ENCODE data around the gene CNTNAP2.

The CNTNAP2 gene

DNA sequence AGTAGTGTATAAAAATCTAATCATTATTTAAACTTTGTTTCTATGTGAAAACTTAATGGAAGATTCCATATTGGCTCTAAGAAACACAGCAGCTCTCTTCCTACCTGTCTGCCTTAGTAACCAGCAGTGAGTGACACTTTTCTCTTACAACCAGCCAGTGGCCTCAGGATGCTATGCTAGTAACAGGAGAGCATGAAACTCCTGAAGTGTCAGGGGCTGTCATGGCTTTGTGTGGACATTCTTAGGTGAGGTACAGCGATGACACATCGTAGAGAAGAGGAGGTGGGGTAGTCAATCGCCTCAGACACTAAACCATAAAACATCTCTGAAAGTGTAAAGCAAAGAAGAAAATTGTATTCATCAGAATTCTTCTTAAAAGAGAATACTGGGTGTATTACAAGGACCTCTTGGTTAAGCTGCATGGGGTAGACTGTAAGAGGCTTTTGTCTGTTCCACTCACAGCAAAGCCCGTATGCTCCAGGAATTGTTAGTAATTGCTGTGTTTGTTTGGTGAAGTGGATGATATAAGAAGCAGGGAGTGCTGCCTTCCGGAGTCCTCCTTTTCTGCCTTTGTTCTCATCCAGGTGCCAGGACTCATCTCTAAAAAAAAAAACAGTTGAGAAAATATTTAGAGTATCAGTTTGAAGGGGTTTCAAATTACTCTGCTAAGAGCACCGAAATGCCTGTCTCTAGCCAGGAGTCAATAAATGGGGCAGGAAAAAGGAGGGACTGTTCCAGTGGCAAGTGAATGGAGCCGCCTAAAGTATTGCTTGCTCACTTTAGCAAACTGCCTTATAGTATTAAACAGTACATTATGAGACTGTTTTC lies 518.8 kb downstream of the CNTNAP2 start:
- peak; percentile 40 for DNase-seq

DNA sequence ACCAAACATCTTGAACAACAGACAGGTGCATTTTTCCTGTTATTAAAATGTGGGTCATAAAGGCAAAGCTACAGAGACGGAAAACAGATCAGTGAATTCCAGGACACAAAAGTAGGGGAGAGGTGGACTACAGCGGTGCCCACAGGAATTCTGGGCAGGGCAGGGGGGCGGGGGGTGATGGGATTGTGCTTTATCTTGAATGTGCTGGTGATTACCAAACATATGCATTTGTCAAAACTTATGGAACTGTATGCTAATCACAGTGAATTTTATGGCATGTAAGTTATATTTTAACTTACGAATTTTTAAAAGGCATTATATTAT lies 519.4 kb downstream of the CNTNAP2 start:
- no peak for DNase-seq

DNA sequence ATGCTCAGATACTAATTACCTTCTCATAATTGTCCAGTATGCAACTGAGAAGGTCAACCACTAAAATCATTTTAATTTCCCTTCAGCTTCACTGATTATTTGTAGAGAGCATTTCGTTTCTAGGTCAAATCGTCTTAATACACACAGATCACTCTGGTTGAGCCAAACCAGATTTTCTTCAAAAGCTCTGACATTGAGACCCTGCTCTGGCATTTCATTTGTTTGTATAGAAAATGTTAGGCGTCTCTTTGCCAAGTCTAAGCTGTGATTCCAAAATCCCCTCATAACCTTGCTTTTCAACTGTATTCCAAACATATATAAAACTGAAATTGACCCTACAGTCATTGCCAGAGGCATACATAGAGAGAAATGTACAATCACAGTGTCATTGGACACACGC lies 520.0 kb downstream of the CNTNAP2 start:
- DNase-seq: no peak

DNA sequence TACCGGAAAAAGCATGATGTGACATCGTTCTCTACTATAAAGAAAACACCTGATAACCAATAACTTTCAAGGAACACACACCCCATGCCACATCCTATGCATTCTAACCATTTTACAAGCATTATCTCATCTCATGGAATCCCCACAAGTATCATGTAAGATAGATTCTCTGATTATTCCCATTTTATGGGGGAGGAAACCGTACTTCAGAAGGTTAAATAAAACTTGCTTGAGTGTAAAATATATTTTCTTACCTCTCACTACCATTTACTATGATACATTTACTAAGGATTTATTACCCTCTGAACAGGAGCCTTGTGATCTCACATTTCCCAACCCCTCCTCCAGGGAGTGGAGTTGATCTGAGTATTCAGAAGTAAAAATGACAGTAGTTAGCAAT lies 522.7 kb downstream of the CNTNAP2 start:
- DNase-seq: no peak

DNA sequence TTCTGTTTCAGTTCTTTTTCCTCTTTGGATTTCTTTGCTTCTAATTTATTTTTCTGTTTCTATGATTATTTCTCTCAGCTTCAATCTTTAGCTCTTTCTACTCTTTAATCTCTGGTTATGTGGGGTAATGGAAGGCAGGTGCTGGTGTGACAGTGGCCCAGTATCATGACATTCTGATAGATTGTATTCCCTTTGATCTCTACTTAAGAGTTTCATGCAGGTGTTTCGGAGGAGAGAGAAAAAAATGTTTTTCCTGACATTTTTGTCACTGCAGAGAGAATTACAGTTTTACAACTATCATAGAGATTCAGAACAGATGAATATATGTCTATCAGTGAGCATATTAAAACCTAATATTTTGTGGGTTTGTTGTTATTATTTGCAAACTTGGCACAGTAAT lies 524.9 kb downstream of the CNTNAP2 start:
- no peak for DNase-seq

DNA sequence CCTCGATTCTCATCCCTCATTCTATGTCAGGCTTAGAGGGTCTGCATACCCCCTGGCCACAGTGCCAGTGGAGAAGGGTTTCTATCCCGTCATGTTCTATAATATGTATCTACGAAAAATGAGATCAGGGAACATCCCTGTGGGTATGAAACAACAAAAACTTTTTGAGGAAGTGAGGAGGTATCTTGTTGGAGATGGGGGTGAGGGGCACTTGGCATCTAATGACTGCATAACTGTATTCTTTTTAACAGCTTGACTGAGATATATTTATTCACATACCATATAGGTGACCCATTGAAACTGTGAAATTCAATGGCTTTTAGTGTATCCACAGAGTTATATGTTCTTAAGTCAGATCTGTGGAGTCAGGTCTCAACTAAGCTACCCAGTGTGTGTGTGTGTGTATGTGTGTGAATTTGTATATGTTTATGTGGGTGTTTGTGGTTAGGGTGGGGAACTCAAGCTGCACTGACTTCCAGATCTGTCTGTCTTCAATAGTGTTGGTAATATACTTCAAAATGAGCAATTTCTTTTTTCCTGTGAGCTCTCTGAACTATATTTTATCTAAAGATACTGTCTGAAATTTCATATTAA lies 528.9 kb downstream of the CNTNAP2 start:
- DNase-seq: no peak

DNA sequence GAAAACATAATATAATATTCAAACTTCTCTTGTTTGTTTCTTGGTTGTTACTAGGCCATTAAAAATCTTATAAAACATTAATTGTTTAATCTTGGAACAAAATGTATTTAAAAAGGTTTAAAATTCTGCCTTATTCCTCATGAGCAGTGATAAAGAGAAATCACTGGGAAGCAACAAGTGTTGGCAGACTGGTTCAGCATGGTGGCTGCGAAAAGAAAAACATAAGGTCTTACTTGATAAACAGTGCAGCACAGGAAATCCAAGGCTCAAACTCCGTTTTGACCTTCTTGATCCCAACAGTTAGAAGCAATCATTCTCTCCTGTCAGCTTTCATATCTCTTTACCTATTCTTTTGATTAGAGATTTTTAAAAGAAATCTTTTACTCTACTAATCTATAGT lies 530.8 kb downstream of the CNTNAP2 start:
- DNase-seq: no peak

DNA sequence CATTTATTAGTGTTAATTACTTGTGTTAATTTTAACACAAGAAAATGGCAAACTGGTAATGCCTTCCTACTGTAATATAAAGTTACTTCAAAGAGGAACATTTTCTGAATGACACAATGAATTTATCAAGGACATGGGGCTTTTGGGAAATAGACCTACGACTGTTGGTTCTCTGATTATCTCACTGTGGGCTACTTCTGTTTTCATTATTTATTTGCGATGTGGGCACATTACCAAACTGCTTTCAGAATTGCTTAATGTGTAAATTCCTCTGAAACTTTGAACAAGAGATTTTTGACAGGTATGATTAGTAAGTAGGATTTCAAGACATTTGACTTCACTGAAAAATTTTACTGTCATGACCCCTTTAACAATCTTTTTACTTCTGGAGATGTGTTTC lies 535.6 kb downstream of the CNTNAP2 start:
- no peak for DNase-seq

DNA sequence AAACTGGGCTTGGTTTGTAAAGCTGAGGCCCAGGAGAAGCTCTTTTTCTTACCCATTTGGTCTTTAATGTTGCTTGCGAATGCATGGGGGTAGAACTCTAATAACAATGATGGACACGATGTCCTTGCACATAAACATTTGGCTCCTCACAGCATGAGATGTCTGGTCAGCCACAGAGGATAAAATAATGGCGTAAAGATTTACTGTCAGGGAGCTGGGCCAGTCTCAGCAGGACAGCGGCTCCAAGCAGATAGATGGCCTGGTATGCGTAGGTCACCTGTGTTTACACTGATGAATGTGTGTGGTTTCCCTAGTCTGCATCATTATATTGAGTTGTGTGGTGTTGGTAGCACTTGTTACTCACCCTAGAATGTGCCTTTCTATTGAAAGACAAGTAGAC lies 537.4 kb downstream of the CNTNAP2 start:
- no peak for DNase-seq

DNA sequence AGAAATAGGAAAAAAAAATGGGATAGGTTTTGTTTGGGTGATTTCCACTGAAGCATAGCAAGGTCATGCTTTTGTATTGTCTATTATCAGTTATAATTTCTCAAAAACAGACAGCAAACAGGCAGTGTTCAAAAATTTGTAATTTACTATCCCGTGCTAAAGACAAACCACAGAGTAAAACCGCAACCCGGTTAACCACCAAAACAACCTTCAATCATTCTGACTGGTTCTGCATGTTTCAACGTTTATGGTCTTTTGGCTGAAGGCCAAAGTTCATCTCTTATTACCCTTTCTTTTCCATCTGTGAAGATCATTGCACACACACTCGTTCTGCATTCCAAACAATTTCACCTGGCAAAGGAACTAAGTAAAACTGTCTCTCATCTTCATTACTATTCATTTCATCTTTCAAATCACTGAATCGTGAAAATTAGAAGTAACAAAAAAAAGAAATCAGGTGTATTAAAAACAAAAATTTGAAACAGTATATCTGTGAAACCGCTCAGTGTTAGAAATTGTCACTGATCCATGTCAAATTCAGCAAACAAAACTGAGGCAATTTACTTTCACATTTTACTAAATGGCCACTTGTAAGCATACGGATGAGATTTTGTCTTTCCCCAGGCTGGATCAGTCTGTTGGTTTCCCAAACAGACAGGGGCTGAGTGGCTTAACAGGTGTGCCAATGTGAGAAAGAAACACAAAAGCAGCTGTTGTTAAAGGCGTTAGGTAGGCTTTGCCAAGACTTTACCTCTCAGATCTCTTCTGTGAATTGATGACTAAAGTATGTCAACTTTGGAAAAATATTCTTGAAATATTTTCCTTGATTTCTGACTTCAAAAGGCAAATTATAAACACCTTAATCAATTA lies 539.6 kb downstream of the CNTNAP2 start:
- peak; percentile 96 for DNase-seq

DNA sequence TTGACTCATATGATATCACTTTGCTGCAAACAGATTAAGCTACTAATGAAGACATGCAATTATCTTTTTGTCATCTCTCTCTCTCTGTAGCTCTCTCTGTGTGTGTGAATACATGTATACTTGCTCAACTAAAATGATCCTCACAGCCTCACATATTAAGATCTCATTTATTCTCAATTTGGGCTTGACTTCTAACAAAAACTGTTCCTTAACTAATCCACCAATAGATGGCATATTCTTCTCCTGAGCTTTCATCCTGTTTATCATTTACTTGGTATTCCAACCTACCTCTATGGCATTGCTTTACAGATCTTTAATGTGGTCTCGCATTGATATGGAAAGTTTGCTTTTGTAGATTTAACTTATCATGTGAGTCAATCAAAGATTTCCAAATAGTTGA lies 540.4 kb downstream of the CNTNAP2 start:
- DNase-seq: no peak

DNA sequence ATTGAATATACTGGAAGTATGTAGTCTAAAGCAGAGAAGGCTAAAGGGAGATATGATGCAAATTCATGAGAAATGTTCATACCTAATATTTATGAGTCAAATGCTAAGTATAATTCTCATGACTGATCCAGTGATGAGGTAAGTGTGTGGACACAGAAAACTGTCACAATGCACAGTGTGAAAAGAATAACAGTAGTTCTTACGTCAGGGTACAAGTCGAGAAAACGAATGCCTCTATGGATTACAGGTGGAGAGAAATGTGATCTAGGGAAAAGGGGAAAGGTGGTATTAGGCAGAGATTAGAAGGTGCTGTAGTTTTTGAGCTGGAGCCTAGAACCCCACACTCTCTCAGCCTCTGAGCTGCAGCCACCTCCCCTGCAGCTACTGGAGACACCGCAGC lies 542.0 kb downstream of the CNTNAP2 start:
- no peak for DNase-seq

DNA sequence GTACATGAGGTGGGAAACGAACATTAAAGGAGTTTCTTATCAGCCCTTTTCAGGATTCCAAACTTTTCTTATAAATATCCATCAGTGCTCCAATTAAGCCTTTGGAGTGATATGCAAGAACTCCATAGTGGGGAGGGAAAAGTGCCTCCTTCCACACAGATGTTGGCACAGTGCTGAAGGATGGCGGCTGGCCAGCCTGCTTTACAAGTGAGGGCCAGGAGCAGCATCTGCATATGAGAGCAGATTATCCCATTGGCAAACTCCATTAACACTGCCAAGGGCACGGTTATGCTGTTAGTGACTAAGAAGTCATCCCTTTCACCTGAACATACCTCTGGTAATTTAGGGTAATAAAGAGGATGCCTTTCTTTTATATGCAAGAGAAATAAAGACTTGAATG lies 543.1 kb downstream of the CNTNAP2 start:
- DNase-seq: no peak

DNA sequence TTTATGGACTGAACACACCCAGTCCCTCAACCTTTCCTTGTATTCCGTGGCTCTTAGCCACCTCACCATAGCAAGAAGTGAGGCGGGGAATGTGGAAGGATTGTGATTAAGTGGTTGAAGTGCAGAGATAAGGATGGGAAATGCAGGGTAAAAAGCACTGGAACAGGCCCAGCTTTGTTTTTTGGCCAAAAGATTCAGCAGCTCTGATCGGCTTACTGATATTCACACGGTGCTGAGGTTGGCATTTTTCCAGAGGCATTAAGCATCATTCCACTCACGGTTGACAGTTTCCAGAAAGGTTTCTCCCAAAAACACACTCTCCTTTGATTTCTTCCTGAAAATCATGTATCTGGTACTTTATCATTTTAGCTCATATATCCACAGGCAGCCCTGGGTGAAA lies 544.2 kb downstream of the CNTNAP2 start:
- no peak for DNase-seq

DNA sequence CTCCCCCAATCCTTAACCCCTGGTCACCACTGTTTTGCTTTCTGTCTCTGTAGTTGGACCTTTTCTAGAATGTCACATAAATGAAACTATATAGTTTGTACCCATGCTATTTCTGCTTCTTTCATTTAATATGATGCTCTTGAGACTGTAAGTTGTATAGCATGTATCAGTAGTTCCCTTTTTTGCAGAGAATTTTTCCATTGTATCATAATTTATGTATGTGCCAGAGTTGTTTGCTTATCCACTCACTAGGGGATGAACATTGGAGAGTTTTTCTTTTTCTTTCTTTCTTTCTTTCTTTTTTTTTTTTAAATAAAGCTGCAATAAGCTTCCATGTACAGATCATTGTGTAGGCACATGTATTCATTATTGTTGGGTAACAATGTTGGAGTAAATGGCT lies 544.8 kb downstream of the CNTNAP2 start:
- DNase-seq: no peak

DNA sequence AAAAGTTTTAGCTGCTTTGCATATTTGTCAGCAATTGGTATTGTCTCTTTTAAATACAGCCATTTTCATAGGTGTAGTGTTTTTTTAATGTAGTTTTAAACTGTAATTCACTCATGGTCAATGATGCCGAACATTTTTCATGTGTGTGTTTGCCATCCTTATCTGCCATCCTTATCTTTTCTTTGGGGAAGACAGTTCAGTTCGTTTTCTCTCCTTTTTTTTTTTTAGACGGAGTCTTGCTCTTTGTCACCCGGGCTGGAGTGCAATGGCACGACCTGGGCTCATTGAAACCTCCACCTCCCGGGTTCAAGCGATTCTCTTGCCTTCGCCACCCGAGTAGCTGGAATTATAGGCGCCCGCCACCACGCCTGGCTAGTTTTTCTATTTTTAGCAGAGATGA lies 545.3 kb downstream of the CNTNAP2 start:
- peak; percentile 16 for DNase-seq

DNA sequence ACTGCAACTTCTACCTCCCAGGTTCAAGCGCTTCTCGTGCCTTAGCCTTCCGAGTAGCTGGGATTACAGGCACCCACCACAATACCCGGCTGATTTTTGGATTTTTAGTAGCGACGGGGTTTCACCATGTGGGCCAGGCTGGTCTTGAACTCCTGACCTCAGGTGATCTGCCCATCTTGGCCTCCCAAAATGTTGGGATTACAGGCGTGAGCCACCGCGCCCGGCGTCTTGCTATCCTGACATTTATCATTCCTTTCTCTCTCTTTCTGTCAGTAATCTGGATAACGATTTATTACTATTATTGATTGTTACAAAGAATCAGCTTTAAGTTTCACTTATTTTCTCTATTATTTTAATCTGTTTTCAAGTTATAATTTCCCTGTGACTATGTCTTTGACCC lies 548.4 kb downstream of the CNTNAP2 start:
- no peak for DNase-seq

DNA sequence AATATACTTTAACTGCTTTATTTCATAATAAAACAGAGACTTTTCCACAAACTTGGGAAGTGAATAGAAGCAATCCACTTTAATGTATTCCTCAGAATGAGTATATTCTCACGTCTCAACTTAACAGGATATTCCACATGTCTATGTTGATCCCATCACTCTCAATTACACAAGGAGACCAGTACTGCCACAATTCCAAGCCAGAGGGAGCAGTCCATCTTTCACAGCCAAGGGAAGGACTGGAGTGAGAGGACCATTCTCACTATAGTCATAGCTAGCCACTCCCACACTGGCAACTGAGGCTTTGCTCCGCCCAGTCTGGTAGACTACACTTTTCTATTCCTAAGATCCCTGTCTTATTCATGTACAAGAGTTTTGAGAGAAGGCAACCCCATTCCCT lies 553.9 kb downstream of the CNTNAP2 start:
- DNase-seq: no peak

DNA sequence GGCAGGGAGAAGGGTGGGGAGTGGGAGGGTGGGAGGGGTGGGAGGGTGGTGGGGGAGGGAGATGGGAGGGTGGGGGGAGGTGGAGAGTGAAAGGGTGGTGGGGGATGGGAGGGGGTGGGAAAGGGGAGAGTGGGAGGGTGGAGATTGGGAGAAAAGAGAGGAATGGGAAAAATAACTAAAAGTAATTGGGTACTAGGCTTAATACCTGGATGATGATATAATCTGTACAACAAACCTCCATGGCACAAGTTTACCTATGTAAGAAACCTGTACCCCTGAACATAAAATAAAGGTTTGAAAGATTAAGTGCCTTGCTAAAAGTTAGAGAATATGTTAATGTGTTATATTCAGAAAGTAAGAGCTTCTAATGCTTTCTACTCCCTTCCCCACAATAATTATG lies 564.9 kb downstream of the CNTNAP2 start:
- DNase-seq: no peak

DNA sequence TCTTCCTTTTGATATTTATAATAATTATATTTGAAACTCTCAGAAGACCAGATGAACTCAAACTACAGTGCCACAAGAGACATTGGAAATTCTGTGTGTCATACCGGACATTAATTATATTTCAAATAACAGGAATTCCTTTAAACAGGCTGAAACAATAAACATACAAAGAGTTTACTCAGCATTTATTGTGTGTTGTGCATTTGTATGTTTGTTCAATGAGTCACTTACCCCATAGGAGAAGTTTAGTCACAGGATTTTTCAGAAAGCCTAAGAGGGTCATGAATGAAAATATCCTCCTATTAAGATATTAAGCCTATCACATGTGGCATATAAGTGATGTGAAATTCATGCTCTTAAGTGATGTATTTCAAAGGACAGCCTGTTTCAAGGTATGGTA lies 566.8 kb downstream of the CNTNAP2 start:
- DNase-seq: no peak

DNA sequence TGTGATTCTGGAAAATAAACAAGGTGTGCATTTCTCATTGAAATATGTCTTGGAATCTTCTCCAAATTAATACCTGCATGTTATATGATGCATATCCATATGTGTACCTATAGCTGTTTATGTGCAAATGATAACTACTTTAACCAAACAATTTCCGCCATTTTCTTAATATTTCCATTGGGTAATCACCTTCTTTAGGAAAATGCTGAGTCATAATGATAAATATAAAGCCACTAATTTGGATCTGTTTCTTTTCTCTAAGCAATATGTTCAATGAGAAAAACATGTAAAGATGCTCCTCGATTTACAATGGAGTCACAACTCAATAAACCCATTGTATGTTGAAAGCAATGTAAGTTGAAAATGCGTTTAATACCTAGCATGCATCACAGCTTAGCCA lies 574.4 kb downstream of the CNTNAP2 start:
- DNase-seq: no peak

DNA sequence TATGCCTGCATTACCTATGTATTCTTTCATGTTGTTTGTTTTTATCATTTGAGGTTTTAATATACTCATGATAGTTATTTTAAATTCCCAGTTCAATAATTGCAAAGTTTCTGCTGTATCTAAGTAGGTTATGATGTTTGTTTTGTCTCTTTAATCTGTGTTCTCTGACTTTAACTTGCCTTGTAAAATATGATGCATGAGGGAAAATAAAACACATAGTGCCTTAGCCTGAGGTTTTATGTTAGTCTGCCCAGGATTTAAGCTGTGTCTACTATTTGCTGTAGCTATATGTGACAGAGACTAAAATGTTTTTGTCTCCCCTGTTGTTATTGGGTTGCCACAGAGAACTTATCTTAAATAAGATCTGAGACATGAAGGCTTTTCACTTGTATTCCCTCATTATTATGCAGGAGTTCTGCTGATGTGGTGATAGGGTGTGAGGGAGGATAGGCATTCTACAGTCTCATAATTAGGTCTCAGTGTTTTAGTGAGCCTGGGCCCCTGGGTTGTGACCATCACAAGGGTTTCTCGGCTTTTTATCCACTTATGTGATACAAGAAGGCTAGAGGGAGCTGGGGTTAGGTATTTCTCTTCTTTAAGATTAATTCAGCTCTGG lies 582.5 kb downstream of the CNTNAP2 start:
- DNase-seq: no peak

DNA sequence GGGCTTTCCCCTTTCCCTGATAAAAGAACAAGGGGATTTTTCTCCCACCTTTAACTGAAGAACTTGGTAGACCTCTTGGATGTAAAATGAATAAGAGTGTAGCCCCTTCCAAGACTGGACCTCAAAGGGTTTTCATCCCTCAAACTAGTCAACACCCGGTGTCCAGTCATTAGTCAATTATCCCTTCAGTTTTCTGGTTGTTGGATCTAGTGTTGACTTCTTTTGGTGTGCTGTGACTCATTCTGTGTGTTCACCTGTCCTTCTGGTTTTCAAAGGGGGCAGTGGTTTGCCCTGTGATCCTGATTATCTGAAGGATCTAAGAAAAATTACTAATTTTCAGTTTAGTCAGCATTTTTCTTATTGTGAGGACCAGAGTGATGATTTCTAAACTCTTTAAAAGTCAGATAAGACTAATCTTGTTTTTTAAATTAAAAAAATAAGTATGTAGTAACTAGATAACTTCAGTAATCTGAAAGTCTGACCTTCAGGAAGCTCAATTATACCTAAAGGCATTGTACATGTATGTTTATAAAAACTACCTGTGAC lies 583.5 kb downstream of the CNTNAP2 start:
- DNase-seq: no peak

Measured in NCI-H526 treated with DMSO at 0.1 percent for 48 hours (cell line).